ENCODE results near the gene CETN3.
A peak's percentile ranks its signal among the peaks of the same experiment; 100 is the strongest.
"Not testable (repeated sequence)": the region's sequence is repeated elsewhere in the genome, so short reads cannot be mapped to it uniquely, and the experiment has no call there.

CETN3 gene

DNA sequence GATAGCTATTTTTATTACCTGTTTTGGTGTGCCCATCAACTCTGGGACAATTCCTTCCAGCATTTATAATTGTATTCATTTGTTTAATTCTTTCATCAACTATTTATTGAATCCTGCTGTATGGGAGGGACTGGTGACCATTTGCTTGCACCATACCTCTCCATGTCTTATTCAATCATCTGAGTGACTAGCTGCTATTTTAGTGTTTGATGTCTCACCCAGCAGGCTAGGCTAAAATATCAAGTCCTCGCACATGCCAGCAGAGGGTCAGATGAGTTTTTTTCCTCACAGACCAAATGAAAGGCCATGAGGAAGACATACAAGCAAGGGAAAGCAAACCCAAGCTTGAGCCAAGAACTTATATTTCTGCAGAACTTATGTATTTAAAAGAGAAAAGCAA lies 63.9 kb downstream of the CETN3 start:
- H3K9ac ChIP-seq (ENCODE audit: low read length) = no peak overlapping the region
- no peak overlapping the region for H3K4me2 ChIP-seq (ENCODE audit: low read length)
- H2AFZ ChIP-seq (ENCODE audit: insufficient read depth, low read length, poor library complexity) = no peak overlapping the region
- H3K36me3 ChIP-seq (ENCODE audit: control insufficient read depth in 1 of 2, insufficient read depth in 2 of 2, low read length in 2 of 2) = no peaks in the 10 kb centered on the region
- H3K27me3 ChIP-seq (ENCODE audit: insufficient read depth, low read length) = no peaks in the 10 kb centered on the region
- H3K27ac ChIP-seq (ENCODE audit: low read depth, low read length) = no peak overlapping the region
- no peak for DNase-seq
- H3K4ac ChIP-seq (ENCODE audit: low read depth, low read length) = no peak overlapping the region
- H4K8ac ChIP-seq (ENCODE audit: low read depth, low read length) = no peak overlapping the region
- no peak overlapping the region for H2BK120ac ChIP-seq (ENCODE audit: insufficient read depth, low read length, poor library complexity)
- no peak overlapping the region for H2BK12ac ChIP-seq (ENCODE audit: low read length)
- H4K91ac ChIP-seq (ENCODE audit: low read depth, low read length) = no peak overlapping the region
- H3K4me3 ChIP-seq (ENCODE audit: low read depth, low read length) = no peak overlapping the region
- H4K12ac ChIP-seq (ENCODE audit: low read depth, low read length) = no peak overlapping the region
- H3K23ac ChIP-seq (ENCODE audit: low read length) = no peak overlapping the region
- H3K4me1 ChIP-seq (ENCODE audit: control insufficient read depth in 1 of 2, insufficient read depth in 2 of 2, low read length in 2 of 2) = peaks cover 0 to 4% of the 10 kb centered on the region in 2 experiments
- H3K14ac ChIP-seq (ENCODE audit: low read length) = no peak overlapping the region
- H3K9me3 ChIP-seq (ENCODE audit: insufficient read depth, low read depth, low read length) = no peaks in the 10 kb centered on the region
- no peaks in the 10 kb centered on the region for H3K79me2 ChIP-seq (ENCODE audit: control insufficient read depth, insufficient read depth, low read length, poor library complexity)
- H3K18ac ChIP-seq (ENCODE audit: low read length) = no peak overlapping the region
- WGBS (ENCODE audit: extremely low coverage, insufficient coverage, insufficient read length) = no CpG with 5 or more reads among the region's 1 CpG
- no peak overlapping the region for H2AK5ac ChIP-seq (ENCODE audit: low read length)
- no peak overlapping the region for H2BK5ac ChIP-seq (ENCODE audit: low read depth, low read length, poor library complexity)
- H3K79me1 ChIP-seq (ENCODE audit: low read length) = no peaks in the 10 kb centered on the region

DNA sequence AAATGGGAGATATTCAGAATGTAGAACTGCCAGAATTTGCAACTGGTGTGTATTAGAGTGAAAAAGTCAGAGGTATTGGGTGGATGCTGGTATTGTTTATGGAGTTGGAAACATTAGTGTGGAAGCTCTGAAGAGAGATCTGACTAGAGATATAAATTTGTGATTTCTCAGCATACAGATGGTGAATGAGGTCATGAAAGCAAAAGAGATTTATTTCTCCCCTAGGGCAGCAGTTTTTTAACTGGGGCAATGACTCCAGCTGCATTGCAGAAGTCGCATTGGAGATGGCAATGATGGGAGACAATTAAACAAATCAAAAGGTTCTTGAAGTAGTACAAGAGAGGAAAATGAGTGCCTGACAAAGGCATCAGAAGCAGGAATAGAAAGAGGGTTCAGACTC lies 64.9 kb downstream of the CETN3 start:
- peak in 1 of 2 donors; percentile 0 for DNase-seq
- Histone ChIP-seq H3K4me3 (ENCODE audit: low read depth, low read length) (no peak overlapping the region), H3K79me2 (ENCODE audit: control insufficient read depth, insufficient read depth, low read length, poor library complexity) (no peaks in the 10 kb centered on the region), H3K36me3 (ENCODE audit: control insufficient read depth in 1 of 2, insufficient read depth in 2 of 2, low read length in 2 of 2) (no peaks in the 10 kb centered on the region), H4K12ac (ENCODE audit: low read depth, low read length) (no peak overlapping the region), H3K18ac (ENCODE audit: low read length) (no peak overlapping the region), H3K4ac (ENCODE audit: low read depth, low read length) (no peak overlapping the region), H3K14ac (ENCODE audit: low read length) (no peak overlapping the region), H2BK12ac (ENCODE audit: low read length) (no peak overlapping the region), H3K27me3 (ENCODE audit: insufficient read depth, low read length) (no peaks in the 10 kb centered on the region), H2AK5ac (ENCODE audit: low read length) (no peak overlapping the region), H3K9ac (ENCODE audit: low read length) (no peak overlapping the region), H3K4me2 (ENCODE audit: low read length) (no peak overlapping the region), H2BK5ac (ENCODE audit: low read depth, low read length, poor library complexity) (no peak overlapping the region), H3K23ac (ENCODE audit: low read length) (no peak overlapping the region), H3K79me1 (ENCODE audit: low read length) (no peaks in the 10 kb centered on the region), H3K4me1 (ENCODE audit: control insufficient read depth in 1 of 2, insufficient read depth in 2 of 2, low read length in 2 of 2) (peaks cover 0 to 4% of the 10 kb centered on the region in 2 experiments), H2BK120ac (ENCODE audit: insufficient read depth, low read length, poor library complexity) (no peak overlapping the region), H2AFZ (ENCODE audit: insufficient read depth, low read length, poor library complexity) (no peak overlapping the region), H3K27ac (ENCODE audit: low read depth, low read length) (no peak overlapping the region), H3K9me3 (ENCODE audit: insufficient read depth, low read depth, low read length) (no peaks in the 10 kb centered on the region), H4K91ac (ENCODE audit: low read depth, low read length) (no peak overlapping the region), H4K8ac (ENCODE audit: low read depth, low read length) (no peak overlapping the region)
- no CpG with 5 or more reads among the region's 1 CpG for WGBS (ENCODE audit: extremely low coverage, insufficient coverage, insufficient read length)

DNA sequence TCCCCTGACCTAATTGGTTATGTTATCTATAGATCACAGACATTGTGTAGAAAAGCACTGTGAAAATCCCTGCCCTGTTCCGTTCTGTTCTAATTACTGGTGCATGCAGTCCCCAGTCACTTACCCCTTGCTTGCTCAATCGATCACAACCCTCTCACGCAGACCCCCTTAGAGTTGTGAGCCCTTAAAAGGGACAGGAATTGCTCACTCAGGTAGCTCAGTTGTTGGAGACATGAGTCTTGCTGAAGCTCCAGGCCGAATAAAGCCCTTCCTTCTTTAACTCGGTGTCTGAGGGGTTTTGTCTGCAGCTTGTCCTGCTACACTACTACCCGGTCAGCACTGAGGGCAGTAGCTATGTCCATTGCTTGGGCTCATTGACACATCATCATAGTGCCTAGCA lies 65.8 kb downstream of the CETN3 start:
- not testable (repeated sequence) for H2BK5ac ChIP-seq (ENCODE audit: low read depth, low read length, poor library complexity); H3K79me1 ChIP-seq (ENCODE audit: low read length); H2AFZ ChIP-seq (ENCODE audit: insufficient read depth, low read length, poor library complexity); H3K79me2 ChIP-seq (ENCODE audit: control insufficient read depth, insufficient read depth, low read length, poor library complexity); H3K4me1 ChIP-seq (ENCODE audit: control insufficient read depth in 1 of 2, insufficient read depth in 2 of 2, low read length in 2 of 2); H3K4me3 ChIP-seq (ENCODE audit: low read depth, low read length); H3K4ac ChIP-seq (ENCODE audit: low read depth, low read length); H3K9ac ChIP-seq (ENCODE audit: low read length); H3K27me3 ChIP-seq (ENCODE audit: insufficient read depth, low read length); H2AK5ac ChIP-seq (ENCODE audit: low read length); H2BK120ac ChIP-seq (ENCODE audit: insufficient read depth, low read length, poor library complexity); H3K23ac ChIP-seq (ENCODE audit: low read length); H4K91ac ChIP-seq (ENCODE audit: low read depth, low read length); H3K27ac ChIP-seq (ENCODE audit: low read depth, low read length); H3K18ac ChIP-seq (ENCODE audit: low read length); H3K4me2 ChIP-seq (ENCODE audit: low read length); H3K9me3 ChIP-seq (ENCODE audit: insufficient read depth, low read depth, low read length); H2BK12ac ChIP-seq (ENCODE audit: low read length); H3K14ac ChIP-seq (ENCODE audit: low read length); H4K12ac ChIP-seq (ENCODE audit: low read depth, low read length); H4K8ac ChIP-seq (ENCODE audit: low read depth, low read length); H3K36me3 ChIP-seq (ENCODE audit: control insufficient read depth in 1 of 2, insufficient read depth in 2 of 2, low read length in 2 of 2)
- WGBS (ENCODE audit: extremely low coverage, insufficient coverage, insufficient read length) = no CpG with 5 or more reads among the region's 6 CpGs
- peak in 1 of 2 donors; percentile 18 for DNase-seq

DNA sequence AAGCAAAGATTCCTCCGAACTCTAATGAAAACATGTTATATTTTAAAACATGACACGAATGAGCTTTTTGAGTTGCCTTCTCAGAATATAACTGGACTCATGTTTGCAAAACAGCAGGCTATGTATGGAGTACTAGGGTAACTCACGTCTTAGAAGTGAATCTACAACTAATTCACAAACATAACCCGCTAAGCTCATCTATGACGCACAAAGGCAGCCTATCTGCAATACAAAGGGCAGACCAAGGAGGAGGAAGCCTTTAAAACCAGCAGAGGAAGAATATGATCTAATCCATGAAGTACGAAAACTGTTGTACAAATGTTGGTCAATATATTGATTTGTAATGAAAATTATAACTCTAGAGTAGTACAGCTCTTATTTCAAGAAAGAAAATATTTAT lies 67.0 kb downstream of the CETN3 start:
- no peak overlapping the region for H2AFZ ChIP-seq (ENCODE audit: insufficient read depth, low read length, poor library complexity)
- no peak overlapping the region for H3K9ac ChIP-seq (ENCODE audit: low read length)
- H3K79me1 ChIP-seq (ENCODE audit: low read length) = no peaks in the 10 kb centered on the region
- no peaks in the 10 kb centered on the region for H3K79me2 ChIP-seq (ENCODE audit: control insufficient read depth, insufficient read depth, low read length, poor library complexity)
- no peak for DNase-seq
- no peaks in the 10 kb centered on the region for H3K36me3 ChIP-seq (ENCODE audit: control insufficient read depth in 1 of 2, insufficient read depth in 2 of 2, low read length in 2 of 2)
- H3K18ac ChIP-seq (ENCODE audit: low read length) = no peak overlapping the region
- no peak overlapping the region for H3K23ac ChIP-seq (ENCODE audit: low read length)
- H2BK120ac ChIP-seq (ENCODE audit: insufficient read depth, low read length, poor library complexity) = no peak overlapping the region
- no peaks in the 10 kb centered on the region for H3K9me3 ChIP-seq (ENCODE audit: insufficient read depth, low read depth, low read length)
- H3K27me3 ChIP-seq (ENCODE audit: insufficient read depth, low read length) = no peaks in the 10 kb centered on the region
- no peak overlapping the region for H3K4me2 ChIP-seq (ENCODE audit: low read length)
- H2BK5ac ChIP-seq (ENCODE audit: low read depth, low read length, poor library complexity) = no peak overlapping the region
- H3K14ac ChIP-seq (ENCODE audit: low read length) = no peak overlapping the region
- H2BK12ac ChIP-seq (ENCODE audit: low read length) = no peak overlapping the region
- no peak overlapping the region for H2AK5ac ChIP-seq (ENCODE audit: low read length)
- no peak overlapping the region for H4K91ac ChIP-seq (ENCODE audit: low read depth, low read length)
- WGBS (ENCODE audit: extremely low coverage, insufficient coverage, insufficient read length) = no CpG with 5 or more reads among the region's 6 CpGs
- H3K4me1 ChIP-seq (ENCODE audit: control insufficient read depth in 1 of 2, insufficient read depth in 2 of 2, low read length in 2 of 2) = peaks cover 0 to 4% of the 10 kb centered on the region in 2 experiments
- H4K8ac ChIP-seq (ENCODE audit: low read depth, low read length) = no peak overlapping the region
- no peak overlapping the region for H4K12ac ChIP-seq (ENCODE audit: low read depth, low read length)
- no peak overlapping the region for H3K4ac ChIP-seq (ENCODE audit: low read depth, low read length)
- no peak overlapping the region for H3K27ac ChIP-seq (ENCODE audit: low read depth, low read length)
- no peak overlapping the region for H3K4me3 ChIP-seq (ENCODE audit: low read depth, low read length)

Data from trophoblast cell (in vitro differentiated cells and primary cell).